H1 (cell line): ENCODE results near the gene XCL1. TPM values are rescaled to one million over a fixed set of nuclear protein-coding genes. Genes with fewer than 3 reads are reported as not detected.
"Not testable (repeated sequence)": the region's sequence is repeated elsewhere in the genome, so short reads cannot be mapped to it uniquely, and the experiment has no call there.

ENCODE experiments used
- CTCF ChIA-PET: fragments of 300-600 bp; sonication (Branson Sonifier 250); formaldehyde crosslinking; loops from one replicate; lab custom pipeline; 2021; ENCODE audit not compliant: partially characterized antibody; lab: Charles Lee
- POLR2A ChIA-PET: fragments of 300-600 bp; sonication (Branson Sonifier 250); formaldehyde crosslinking; loops from one replicate; lab custom pipeline; 2021; ENCODE audit warnings: inconsistent platforms; ENCODE audit not compliant: partially characterized antibody; lab: Charles Lee
- DNase-seq, 2 experiments: peaks; one replicate each; pipeline versions ENCODE4 v3.0.0 to v3.0.0-alpha.2; 2010 to 2022; ENCODE audit warnings: low spot score in 2 of 2, low read depth in 1 of 2, mixed read lengths in 1 of 2
- FAIRE-seq: peaks from 2 replicates; lab custom pipeline; 2011; peaks lifted over from hg19 to GRCh38; lab: Jason Lieb, UNC
- H2AFZ ChIP-seq: 2 replicates; pipeline ENCODE4 v1.8.1; 2012; ENCODE audit warnings: low read length, inconsistent platforms
- H2AK5ac ChIP-seq: 2 replicates; pipeline ENCODE4 v1.6.1; 2013; ENCODE audit warnings: low read depth, low read length
- H2BK120ac ChIP-seq: replicated peaks from 2 replicates; pipeline ENCODE3; 2013; ENCODE audit warnings: low read depth, low read length, inconsistent platforms
- H2BK12ac ChIP-seq: 2 replicates; pipeline ENCODE4 v1.6.1; 2013; ENCODE audit warnings: low read depth, low read length
- H2BK15ac ChIP-seq: 2 replicates; pipeline ENCODE4 v1.6.1; 2013; ENCODE audit warnings: low read length
- H2BK20ac ChIP-seq: 2 replicates; pipeline ENCODE4 v1.6.1; 2013; ENCODE audit warnings: low read length
- H2BK5ac ChIP-seq: 2 replicates; pipeline ENCODE4 v1.6.1; 2013; ENCODE audit warnings: low read depth, low read length
- H3K14ac ChIP-seq: 2 replicates; pipeline ENCODE4 v1.6.1; 2013; ENCODE audit warnings: inconsistent platforms; ENCODE audit not compliant: insufficient read length
- H3K18ac ChIP-seq: 2 replicates; pipeline ENCODE4 v1.6.1; 2013; ENCODE audit warnings: low read length; ENCODE audit errors: extremely low read depth
- H3K23ac ChIP-seq: 2 replicates; pipeline ENCODE4 v1.6.1; 2013; ENCODE audit warnings: inconsistent platforms; ENCODE audit not compliant: insufficient read length
- H3K23me2 ChIP-seq: 2 replicates; pipeline ENCODE4 v1.6.1; 2013; ENCODE audit warnings: low read depth, low read length
- H3K27ac ChIP-seq: 2 replicates; pipeline ENCODE4 v1.6.1; 2011; ENCODE audit warnings: low read depth, low read length, inconsistent platforms
- H3K27me3 ChIP-seq, 4 experiments: replicated peaks in 1 of 4; 1 replicate in 1 of 4; 2 replicates in 3 of 4; pipeline versions ENCODE4 v1.6.1 to v1.8.1; 2011 to 2013; ENCODE audit warnings: low read length in 3 of 4, mild to moderate bottlenecking in 3 of 4, inconsistent platforms in 2 of 4, mixed read lengths in 2 of 4, moderate library complexity in 1 of 4; ENCODE audit not compliant: control insufficient read depth in 3 of 4, insufficient read depth in 3 of 4; ENCODE audit errors: extremely low read depth in 1 of 4
- H3K36me3 ChIP-seq, 4 experiments: 2 replicates each; pipeline versions ENCODE4 v1.6.1 to v1.8.1; 2011 to 2013; ENCODE audit warnings: mild to moderate bottlenecking in 4 of 4, low read length in 3 of 4, moderate library complexity in 2 of 4, control low read depth in 1 of 4, inconsistent platforms in 1 of 4; ENCODE audit not compliant: insufficient read depth in 4 of 4, control insufficient read depth in 2 of 4
- H3K4ac ChIP-seq: replicated peaks from 2 replicates; pipeline ENCODE3; 2013; ENCODE audit warnings: low read length, low read depth, mixed read lengths, inconsistent platforms; ENCODE audit not compliant: insufficient read length
- H3K4me1 ChIP-seq, 4 experiments: replicated peaks in 1 of 4; 1 replicate in 1 of 4; 2 replicates in 3 of 4; pipeline versions ENCODE4 v1.6.1 to v1.8.1; 2011 to 2013; ENCODE audit warnings: low read length in 3 of 4, inconsistent platforms in 2 of 4, mixed read lengths in 1 of 4; ENCODE audit not compliant: insufficient read depth in 4 of 4, control insufficient read depth in 3 of 4
- H3K4me2 ChIP-seq, 2 experiments: 2 replicates each; pipeline versions ENCODE4 v1.6.1 to v1.8.1; 2011 to 2013; ENCODE audit warnings: low read depth in 2 of 2, low read length in 2 of 2, control low read depth in 1 of 2, inconsistent platforms in 1 of 2, mild to moderate bottlenecking in 1 of 2; ENCODE audit not compliant: insufficient read depth in 1 of 2
- H3K4me3 ChIP-seq, 4 experiments: fragments of 200-600, 300-600 bp in 1 of 4; sonication (generic), shearing (Covaris generic), sonication (Bioruptor Twin) in 1 of 4; 2 replicates each; pipeline versions ENCODE4 v1.5.1 to v1.8.1; 2011 to 2016; ENCODE audit warnings: low read length in 4 of 4, low read depth in 3 of 4, control low read depth in 2 of 4, inconsistent platforms in 2 of 4, mild to moderate bottlenecking in 2 of 4, mixed read lengths in 1 of 4, moderate library complexity in 1 of 4; ENCODE audit not compliant: insufficient read depth in 2 of 4; ENCODE audit errors: extremely low read depth in 1 of 4
- H3K56ac ChIP-seq: replicated peaks from 2 replicates; pipeline ENCODE3; 2013; ENCODE audit warnings: low read depth, mild to moderate bottlenecking, mixed read lengths, low read length, inconsistent platforms; ENCODE audit not compliant: insufficient read length
- H3K79me1 ChIP-seq: 2 replicates; pipeline ENCODE4 v1.6.1; 2013; ENCODE audit warnings: low read depth, low read length, control low read depth
- H3K79me2 ChIP-seq, 2 experiments: 2 replicates each; pipeline versions ENCODE4 v1.6.1 to v1.8.1; 2012 to 2013; ENCODE audit warnings: low read length in 2 of 2, mild to moderate bottlenecking in 2 of 2, inconsistent platforms in 1 of 2; ENCODE audit not compliant: insufficient read depth in 2 of 2, control insufficient read depth in 1 of 2
- H3K9ac ChIP-seq, 4 experiments: replicated peaks in 1 of 4; 1 replicate in 1 of 4; 2 replicates in 3 of 4; pipeline versions ENCODE4 v1.6.1 to v1.8.1; 2011 to 2013; ENCODE audit warnings: low read depth in 3 of 4, low read length in 3 of 4, control low read depth in 2 of 4, mild to moderate bottlenecking in 2 of 4, moderate library complexity in 2 of 4, inconsistent platforms in 1 of 4; ENCODE audit errors: extremely low read depth in 1 of 4
- H3K9me3 ChIP-seq, 2 experiments: 2 replicates each; pipeline versions ENCODE4 v1.6.1 to v1.8.1; 2012 to 2013; ENCODE audit warnings: mild to moderate bottlenecking in 2 of 2, moderate library complexity in 2 of 2, control low read depth in 1 of 2, inconsistent platforms in 1 of 2, low read depth in 1 of 2, low read length in 1 of 2, mixed read lengths in 1 of 2; ENCODE audit not compliant: insufficient read depth in 2 of 2
- H4K20me1 ChIP-seq, 2 experiments: replicated peaks in 1 of 2; 2 replicates each; pipeline versions ENCODE3 to v1.8.1; 2011 to 2013; ENCODE audit warnings: inconsistent platforms in 2 of 2, low read length in 2 of 2, mild to moderate bottlenecking in 1 of 2; ENCODE audit not compliant: insufficient read depth in 2 of 2, control insufficient read depth in 1 of 2
- H4K5ac ChIP-seq: 2 replicates; pipeline ENCODE4 v1.6.1; 2013; ENCODE audit warnings: low read length, low read depth, mixed read lengths, inconsistent platforms; ENCODE audit not compliant: insufficient read length
- H4K8ac ChIP-seq: 2 replicates; pipeline ENCODE4 v1.8.0; 2013; ENCODE audit warnings: mild to moderate bottlenecking, moderate library complexity, low read length, inconsistent platforms; ENCODE audit not compliant: insufficient read depth; ENCODE audit errors: extremely low read depth
- H4K91ac ChIP-seq: replicated peaks from 2 replicates; pipeline ENCODE3; 2013; ENCODE audit warnings: low read length, mixed read lengths, inconsistent platforms; ENCODE audit not compliant: insufficient read length
- CEBPB ChIP-seq: IDR thresholded peaks from 2 replicates; pipeline ENCODE4 v1.6.1; 2012; ENCODE audit warnings: low read depth, low read length
- CTCF ChIP-seq, 3 experiments: IDR thresholded peaks; 1 replicate in 2 of 3; 2 replicates in 1 of 3; pipeline versions ENCODE4 v1.5.1 to v1.6.1; 2011; ENCODE audit warnings: low read length in 3 of 3, mild to moderate bottlenecking in 3 of 3, inconsistent platforms in 2 of 3, low read depth in 1 of 3, moderate library complexity in 1 of 3; ENCODE audit not compliant: insufficient read depth in 1 of 3; ENCODE audit errors: control extremely low read depth in 1 of 3
- RAD21 ChIP-seq, 2 experiments: IDR thresholded peaks in 1 of 2; conservative IDR thresholded peaks in 1 of 2; 2 replicates each; pipeline ENCODE4 v1.6.1; 2011; ENCODE audit warnings: low read depth in 2 of 2, low read length in 2 of 2, improper control_type of control experiment in 1 of 2, inconsistent platforms in 1 of 2, mild to moderate bottlenecking in 1 of 2, moderate library complexity in 1 of 2
- WGBS, 2 experiments: shearing (Covaris generic) in 1 of 2; methylation state at CpG; one replicate each; pipeline versions ENCODE4 v1.1.6 to v1.1.7; 2013 to 2015; ENCODE audit warnings: low lambda C conversion rate in 2 of 2, mixed read lengths in 2 of 2, inconsistent platforms in 1 of 2, low coverage in 1 of 2, missing lambda C conversion rate in 1 of 2; ENCODE audit not compliant: insufficient replicate concordance in 2 of 2, insufficient coverage in 1 of 2, insufficient read length in 1 of 2; ENCODE audit errors: extremely low coverage in 1 of 2, missing lambda C conversion rate in 1 of 2; 5-methylcytosine and 5-hydroxymethylcytosine counted together
- polyA plus RNA-seq, 7 experiments: library from polyadenylated mRNA; depleted of rRNA in 3 of 7; stranded (reverse) in 5 of 7; unstranded in 2 of 7; fragments of >200 nt in 5 of 7; fragments of 200-250 nt in 2 of 7; gene quantifications; 1 replicate in 5 of 7; 2 replicates in 1 of 7; 4 replicates in 1 of 7; pipeline versions ENCODE4 v1.2.1 to v1.2.3, GENCODE V29; 2011 to 2013; ENCODE audit warnings: missing spikeins in 2 of 7, mixed read lengths in 2 of 7
- total RNA-seq: library from RNA; stranded (reverse); fragmentation: NEBNext Ultra II Directional; extraction: Animal tissue kit (Norgen Biotek cat#: 25700); gene quantifications from 2 replicates; pipeline ENCODE4 v1.2.1, GENCODE V29; 2021

The XCL1 gene
- total and polyA plus RNA-seq, 2 of the 8 experiments (the other 6 are each of a cell fraction or from before 2014, with no cell fraction given) = 0.39 to 0.63 TPM

GRCh38 chr1:168545678-168546552 lies 30.5 kb upstream of the XCL1 start:
- H3K23me2 ChIP-seq = not testable (repeated sequence)

More at GRCh38 chr1:168545678-168546552, 30.5 kb upstream of the XCL1 start:
- H4K5ac ChIP-seq, H4K8ac ChIP-seq, H3K56ac ChIP-seq, H3K18ac ChIP-seq, H3K4me2 ChIP-seq, H3K4me1 ChIP-seq, DNase-seq, H3K27ac ChIP-seq, H2BK15ac ChIP-seq, H2BK20ac ChIP-seq, H3K9me3 ChIP-seq, H3K9ac ChIP-seq, H4K91ac ChIP-seq, H2BK5ac ChIP-seq, H3K36me3 ChIP-seq, H2BK12ac ChIP-seq, POLR2A ChIA-PET, H3K4me3 ChIP-seq, H2AK5ac ChIP-seq, H3K14ac ChIP-seq, H2BK120ac ChIP-seq, H3K79me2 ChIP-seq, H3K27me3 ChIP-seq, H2AFZ ChIP-seq, H4K20me1 ChIP-seq, H3K4ac ChIP-seq, H3K79me1 ChIP-seq, H3K23ac ChIP-seq: not testable (repeated sequence)
- TF ChIP-seq CEBPB (peak; percentile 97), CTCF (IDR thresholded peaks at IDR 0.05; ENCODE audit: control extremely low read depth in 1 of 3, insufficient read depth in 1 of 3, low read depth in 1 of 3, low read length in 3 of 3) (peak in 2 of 3 experiments; percentile 51; a peak in 3 of 4 replicates), RAD21 (IDR thresholded peaks at IDR 0.05 in 1 of 2, conservative IDR thresholded peaks at IDR 0.05 in 1 of 2; ENCODE audit: low read depth in 2 of 2, low read length in 2 of 2) (peak; percentile 39 to 52)
- FAIRE-seq = peak; percentile 93
- CTCF ChIA-PET = interaction anchor here (0.6 to 0.7 kb wide), 2 partner anchors 85 to 169 kb away, joined by 3 to 5 read pairs; no protein-coding TSS in a partner anchor
- WGBS, 2 experiments = 45% methylated on average over 7 of the region's 7 CpGs; no CpG with 5 or more reads in 1 of the 2 experiments
